K562 (cell line): ENCODE measurements around the gene PTPRG. TPM values are rescaled to one million over a fixed set of nuclear protein-coding genes. Genes with fewer than 3 reads are reported as not detected.

Source experiments
- ATAC-seq: fragments of 200-7000 bp; cut with Tn5 transposase; 3 replicates; pipeline ENCODE4 v1.9.1; 2020; ENCODE audit warnings: moderate library complexity
- BruUV-seq: library from RNA; stranded (reverse); fragments of 400-500 nt; replicated peaks from 2 replicates; lab custom pipeline; 2021; lab: Mats Ljungman, UMichigan
- CTCF ChIA-PET: fragments of 300-600 bp; formaldehyde crosslinking; extraction: SDS; loops from one replicate; lab custom pipeline; 2021; ENCODE audit warnings: low intra/inter-chr PET ratio; lab: Yijun Ruan, JAX
- POLR2A ChIA-PET: fragments of 300-600, 350-650 bp; sonication (Branson Sonifier 250); formaldehyde crosslinking; extraction: SDS; loops from one replicate; lab custom pipeline; 2021; ENCODE audit warnings: antibody characterized with exemption, inconsistent platforms; lab: Yijun Ruan, JAX
- DNase-seq, 4 experiments: peaks; one replicate each; pipeline versions ENCODE4 v3.0.0 to v3.0.0-alpha.2; 2011 to 2018; ENCODE audit warnings: low spot score in 3 of 4, mixed read lengths in 3 of 4; ENCODE audit errors: extremely low read depth in 1 of 4
- FAIRE-seq: peaks from 2 replicates; lab custom pipeline; 2011; peaks lifted over from hg19 to GRCh38; lab: Jason Lieb, UNC
- H2AFZ ChIP-seq: 2 replicates; pipeline ENCODE4 v1.6.0; 2011; ENCODE audit warnings: low read depth, low read length, control low read depth, inconsistent platforms
- H3K27ac ChIP-seq: fragments of 200-600 bp; 3 replicates; pipeline ENCODE4 v1.8.0; 2011; ENCODE audit warnings: low read depth, mild to moderate bottlenecking, control low read depth, inconsistent platforms, low read length, moderate library complexity, mixed read lengths; ENCODE audit errors: extremely low read depth
- H3K27me3 ChIP-seq, 2 experiments: fragments of 300-600 bp in 1 of 2; 2 replicates in 1 of 2; 3 replicates in 1 of 2; pipeline versions ENCODE4 v1.6.0 to v1.8.0; 2011; ENCODE audit warnings: inconsistent platforms in 2 of 2, low read length in 2 of 2, mild to moderate bottlenecking in 1 of 2, mixed read lengths in 1 of 2, moderate library complexity in 1 of 2; ENCODE audit not compliant: control insufficient read depth in 2 of 2, insufficient read depth in 2 of 2
- H3K36me3 ChIP-seq: fragments of 300-600 bp; 3 replicates; pipeline ENCODE4 v1.8.0; 2011; ENCODE audit warnings: mild to moderate bottlenecking, low read length, inconsistent platforms; ENCODE audit not compliant: control insufficient read depth, insufficient read depth
- H3K4me1 ChIP-seq, 2 experiments: fragments of 200-600 bp in 1 of 2; replicated peaks in 1 of 2; 2 replicates in 1 of 2; 3 replicates in 1 of 2; pipeline versions ENCODE4 v1.5.1 to v1.8.0; 2011; ENCODE audit warnings: inconsistent platforms in 2 of 2, low read length in 2 of 2, mild to moderate bottlenecking in 1 of 2, mixed read lengths in 1 of 2, moderate library complexity in 1 of 2; ENCODE audit not compliant: control insufficient read depth in 2 of 2, insufficient read depth in 2 of 2
- H3K4me2 ChIP-seq: 2 replicates; pipeline ENCODE4 v1.6.1; 2011; ENCODE audit warnings: low read length, control low read depth, inconsistent platforms, mixed read lengths; ENCODE audit not compliant: insufficient read depth
- H3K4me3 ChIP-seq: fragments of 200-600 bp; sonication (generic), shearing (Covaris generic); 2 replicates; pipeline ENCODE4 v1.5.1; 2016; ENCODE audit warnings: control low read depth, inconsistent platforms
- H3K79me2 ChIP-seq: fragments of 200-600 bp; 3 replicates; pipeline ENCODE4 v1.8.0; 2011; ENCODE audit warnings: low read length, inconsistent platforms; ENCODE audit not compliant: control insufficient read depth, insufficient read depth
- H3K9ac ChIP-seq, 2 experiments: 2 replicates each; pipeline versions ENCODE4 v1.6.0 to v1.6.1; 2011; ENCODE audit warnings: low read depth in 2 of 2, low read length in 2 of 2, control low read depth in 1 of 2, inconsistent platforms in 1 of 2, mild to moderate bottlenecking in 1 of 2, mixed read lengths in 1 of 2; ENCODE audit not compliant: insufficient read depth in 1 of 2
- H3K9me1 ChIP-seq: one replicate; pipeline ENCODE4 v1.6.0; 2011; ENCODE audit warnings: inconsistent platforms, mild to moderate bottlenecking, low read length, moderate library complexity; ENCODE audit not compliant: control insufficient read depth, insufficient read depth
- H3K9me3 ChIP-seq: replicated peaks from 2 replicates; pipeline ENCODE4 v1.5.1; 2011; ENCODE audit warnings: low read depth, low read length, inconsistent platforms; ENCODE audit not compliant: control insufficient read depth, insufficient read depth
- H4K20me1 ChIP-seq: replicated peaks from 2 replicates; pipeline ENCODE4 v1.6.1; 2011; ENCODE audit warnings: low read length, inconsistent platforms, mixed read lengths; ENCODE audit not compliant: control insufficient read depth, insufficient read depth
- ARHGAP35 ChIP-seq: fragments of 450-650 bp; IDR thresholded peaks from 2 replicates; pipeline ENCODE4 v1.6.1; 2018; ENCODE audit not compliant: partially characterized antibody
- DPF2 ChIP-seq: fragments of 450-650 bp; IDR thresholded peaks from 2 replicates; pipeline ENCODE4 v1.6.1; 2016
- EGR1 ChIP-seq: fragments of 450-650 bp; conservative IDR thresholded peaks from 2 replicates; pipeline ENCODE4 v1.6.1; 2017; ENCODE audit warnings: mild to moderate bottlenecking
- GTF2A2 ChIP-seq: IDR thresholded peaks from 2 replicates; pipeline ENCODE4 v1.6.1; 2016; ENCODE audit warnings: mild to moderate bottlenecking, missing genetic modification characterization, missing compliant biosample characterization
- KHSRP ChIP-seq: fragments of 450-650 bp; IDR thresholded peaks from 2 replicates; pipeline ENCODE4 v1.6.1; 2017
- KLF1 ChIP-seq: fragments of 450-650 bp; IDR thresholded peaks from 2 replicates; pipeline ENCODE4 v1.6.1; 2016; ENCODE audit warnings: missing genetic modification characterization, missing compliant biosample characterization
- MECOM ChIP-seq: fragments of 250-450 bp; sonication (Bioruptor Pico); IDR thresholded peaks from 2 replicates; pipeline ENCODE4 v1.8.0; 2022; ENCODE audit warnings: inconsistent platforms
- MEF2D ChIP-seq: conservative IDR thresholded peaks from 2 replicates; pipeline ENCODE4 v1.6.1; 2016; ENCODE audit warnings: low read depth, missing genetic modification characterization, missing compliant biosample characterization
- NFE2 ChIP-seq: IDR thresholded peaks from 2 replicates; pipeline ENCODE4 v1.6.1; 2014; ENCODE audit warnings: antibody characterized with exemption, low read depth
- RNF2 ChIP-seq: sonication (generic); IDR thresholded peaks from 2 replicates; pipeline ENCODE4 v1.6.1; 2016
- SMC3 ChIP-seq: conservative IDR thresholded peaks from 2 replicates; pipeline ENCODE4 v1.6.1; 2011; ENCODE audit warnings: low read depth, low read length, improper control_type of control experiment; ENCODE audit not compliant: insufficient read depth
- TAL1 ChIP-seq: fragments of 450-650 bp; IDR thresholded peaks from 2 replicates; pipeline ENCODE4 v1.6.1; 2016; ENCODE audit warnings: mild to moderate bottlenecking
- TBL1XR1 ChIP-seq, 2 experiments: IDR thresholded peaks; 2 replicates each; pipeline ENCODE4 v1.6.1; 2012; ENCODE audit warnings: improper control_type of control experiment in 2 of 2, low read length in 2 of 2, mild to moderate bottlenecking in 1 of 2
- ZNF143 ChIP-seq: sonication (generic); formaldehyde crosslinking; IDR thresholded peaks from 2 replicates; pipeline ENCODE4 v1.9.0; 2022; ENCODE audit warnings: mild to moderate bottlenecking, missing genetic modification reagents
- ZNF175 ChIP-seq: fragments of 200-800 bp; sonication (Bioruptor generic); IDR thresholded peaks from 2 replicates; pipeline ENCODE4 v1.6.1; 2016; ENCODE audit warnings: low read depth, mild to moderate bottlenecking, missing genetic modification characterization, missing compliant biosample characterization
- ZNF696 ChIP-seq: fragments of 250-450 bp; sonication (Bioruptor Pico); conservative IDR thresholded peaks from 2 replicates; pipeline ENCODE4 v1.4.0; 2020; ENCODE audit warnings: mild to moderate bottlenecking, moderate library complexity
- WGBS: fragments of 100-300 bp; shearing (Covaris generic); methylation state at CpG from one replicate; pipeline ENCODE4 v1.1.6; 2016; ENCODE audit warnings: low coverage, mixed read lengths; ENCODE audit not compliant: insufficient coverage; ENCODE audit errors: missing lambda C conversion rate; 5-methylcytosine and 5-hydroxymethylcytosine counted together
- in situ Hi-C: fragments of 300-500 bp; cut with MboI; formaldehyde crosslinking; loops from 4 replicates; pipeline ENCODE4 v1.15.0; 2018; ENCODE audit warnings: inconsistent platforms, mixed read lengths
- intact Hi-C: fragments of 100-400 bp; cut with micrococcal nuclease; formaldehyde crosslinking; loops from 2 replicates; pipeline ENCODE4 v1.14.2; 2022
- polyA plus RNA-seq, 8 experiments: library from polyadenylated mRNA; depleted of rRNA in 4 of 8; stranded (reverse) in 5 of 8; unstranded in 3 of 8; fragments of >200 nt; fragmentation: Nextera tagmentation in 2 of 8; fragmentation: Illumina TruSeq in 1 of 8; extraction: Ambion mirVana in 2 of 8; extraction: Trizol in 1 of 8; gene quantifications; 2 replicates each; pipeline versions ENCODE4 v1.2.1 to v1.2.3, GENCODE V29; 2011 to 2014; ENCODE audit warnings: inconsistent platforms in 1 of 8, missing spikeins in 1 of 8
- total RNA-seq, 7 experiments: library from RNA; depleted of rRNA in 6 of 7; stranded (reverse); fragments of >200 nt in 6 of 7; fragmentation: Illumina TruSeq in 2 of 7; extraction: Trizol in 2 of 7; gene quantifications; 2 replicates each; pipeline versions ENCODE4 v1.2.1 to v1.2.3, GENCODE V29; 2011 to 2021; ENCODE audit warnings: low replicate concordance in 1 of 7
- TF ChIP-seq, protein P1 (sequence below): IDR thresholded peaks from 2 replicates; pipeline ENCODE4 v1.6.1; 2016; ENCODE audit warnings: missing genetic modification characterization, missing compliant biosample characterization
- TF ChIP-seq, protein P2 (sequence below): sonication (generic); formaldehyde crosslinking; IDR thresholded peaks from 2 replicates; pipeline ENCODE4 v1.8.1; 2023; ENCODE audit warnings: mild to moderate bottlenecking, missing genetic modification reagents
- TF ChIP-seq, protein P3 (sequence below): sonication (generic); formaldehyde crosslinking; IDR thresholded peaks from 2 replicates; pipeline ENCODE4 v1.8.0; 2022; ENCODE audit warnings: mild to moderate bottlenecking, missing genetic modification reagents, borderline replicate concordance

PTPRG gene
- total and polyA plus RNA-seq, 9 of the 15 experiments (the other 6 are each of a cell fraction or from before 2014, with no cell fraction given) = 0.16 TPM; not detected in 8

- Histone ChIP-seq H3K9me3 (no peaks in the 10 kb centered on the region), H2AFZ (no peak overlapping the region), H3K9ac (no peak overlapping the region), H3K4me3 (no peak overlapping the region), H3K27ac (no peak overlapping the region), H3K79me2 (no peaks in the 10 kb centered on the region), H4K20me1 (no peaks in the 10 kb centered on the region), H3K9me1 (no peaks in the 10 kb centered on the region), H3K4me2 (no peak overlapping the region), H3K36me3 (no peaks in the 10 kb centered on the region), H3K4me1 (no peaks in the 10 kb centered on the region), H3K27me3 (no peaks in the 10 kb centered on the region)
- intact Hi-C loops (no loop called here), in situ Hi-C loops (no loop called here)
- no TSS peak for BruUV-seq
- no peak for DNase-seq
- no peak for FAIRE-seq
- CTCF ChIA-PET = no interaction called here
- POLR2A ChIA-PET = interaction anchor here (0.9 kb wide), 1 partner anchor 10 kb away, joined by 3 read pairs; no protein-coding TSS in a partner anchor
- WGBS = no CpG with 5 or more reads among the region's 1 CpG
- no peak for ATAC-seq
- TF ChIP-seq MEF2D (no peak), NFE2 (no peak), KLF1 (tag) (no peak), SMC3 (no peak), GTF2A2 (tag) (no peak), ZNF175 (CRISPR knock-in tag) (no peak), RNF2 (no peak), DPF2 (no peak), ZNF143 (no peak), MECOM (no peak), EGR1 (no peak), TBL1XR1 (IDR thresholded peaks at IDR 0.05; ENCODE audit: low read length in 2 of 2) (no peak), ARHGAP35 (no peak), TAL1 (no peak), ZNF696 (CRISPR knock-in tag) (no peak), KHSRP (no peak)
- TF ChIP-seq, protein P1, sequence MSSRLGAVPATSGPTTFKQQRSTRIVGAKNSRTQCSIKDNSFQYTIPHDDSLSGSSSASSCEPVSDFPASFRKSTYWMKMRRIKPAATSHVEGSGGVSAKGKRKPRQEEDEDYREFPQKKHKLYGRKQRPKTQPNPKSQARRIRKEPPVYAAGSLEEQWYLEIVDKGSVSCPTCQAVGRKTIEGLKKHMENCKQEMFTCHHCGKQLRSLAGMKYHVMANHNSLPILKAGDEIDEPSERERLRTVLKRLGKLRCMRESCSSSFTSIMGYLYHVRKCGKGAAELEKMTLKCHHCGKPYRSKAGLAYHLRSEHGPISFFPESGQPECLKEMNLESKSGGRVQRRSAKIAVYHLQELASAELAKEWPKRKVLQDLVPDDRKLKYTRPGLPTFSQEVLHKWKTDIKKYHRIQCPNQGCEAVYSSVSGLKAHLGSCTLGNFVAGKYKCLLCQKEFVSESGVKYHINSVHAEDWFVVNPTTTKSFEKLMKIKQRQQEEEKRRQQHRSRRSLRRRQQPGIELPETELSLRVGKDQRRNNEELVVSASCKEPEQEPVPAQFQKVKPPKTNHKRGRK (tag) = no peak
- TF ChIP-seq, protein P2, sequence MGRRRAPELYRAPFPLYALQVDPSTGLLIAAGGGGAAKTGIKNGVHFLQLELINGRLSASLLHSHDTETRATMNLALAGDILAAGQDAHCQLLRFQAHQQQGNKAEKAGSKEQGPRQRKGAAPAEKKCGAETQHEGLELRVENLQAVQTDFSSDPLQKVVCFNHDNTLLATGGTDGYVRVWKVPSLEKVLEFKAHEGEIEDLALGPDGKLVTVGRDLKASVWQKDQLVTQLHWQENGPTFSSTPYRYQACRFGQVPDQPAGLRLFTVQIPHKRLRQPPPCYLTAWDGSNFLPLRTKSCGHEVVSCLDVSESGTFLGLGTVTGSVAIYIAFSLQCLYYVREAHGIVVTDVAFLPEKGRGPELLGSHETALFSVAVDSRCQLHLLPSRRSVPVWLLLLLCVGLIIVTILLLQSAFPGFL (CRISPR knock-in tag) = no peak
- TF ChIP-seq, protein P3, sequence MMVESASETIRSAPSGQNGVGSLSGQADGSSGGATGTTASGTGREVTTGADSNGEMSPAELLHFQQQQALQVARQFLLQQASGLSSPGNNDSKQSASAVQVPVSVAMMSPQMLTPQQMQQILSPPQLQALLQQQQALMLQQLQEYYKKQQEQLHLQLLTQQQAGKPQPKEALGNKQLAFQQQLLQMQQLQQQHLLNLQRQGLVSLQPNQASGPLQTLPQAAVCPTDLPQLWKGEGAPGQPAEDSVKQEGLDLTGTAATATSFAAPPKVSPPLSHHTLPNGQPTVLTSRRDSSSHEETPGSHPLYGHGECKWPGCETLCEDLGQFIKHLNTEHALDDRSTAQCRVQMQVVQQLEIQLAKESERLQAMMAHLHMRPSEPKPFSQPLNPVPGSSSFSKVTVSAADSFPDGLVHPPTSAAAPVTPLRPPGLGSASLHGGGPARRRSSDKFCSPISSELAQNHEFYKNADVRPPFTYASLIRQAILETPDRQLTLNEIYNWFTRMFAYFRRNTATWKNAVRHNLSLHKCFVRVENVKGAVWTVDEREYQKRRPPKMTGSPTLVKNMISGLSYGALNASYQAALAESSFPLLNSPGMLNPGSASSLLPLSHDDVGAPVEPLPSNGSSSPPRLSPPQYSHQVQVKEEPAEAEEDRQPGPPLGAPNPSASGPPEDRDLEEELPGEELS (CRISPR knock-in tag) = no peak
Measured at GRCh38 chr3:61908382-61908781, 347.0 kb downstream of the PTPRG start.
